Cardiac fibroblast (primary cell): ENCODE data around the gene CHST11.

Source experiments
- DNase-seq, 2 donors: peaks; one replicate each; pipeline versions ENCODE4 v3.0.0 to v3.0.0-alpha.2; 2010; ENCODE audit warnings: low read depth in 2 of 2
- H3K4me3 ChIP-seq, 2 donors: replicated peaks in 1 of 2; 1 replicate in 1 of 2; 2 replicates in 1 of 2; pipeline ENCODE4 v1.5.1; 2011; ENCODE audit warnings: low read depth in 2 of 2, low read length in 2 of 2, mild to moderate bottlenecking in 2 of 2, moderate library complexity in 1 of 2
- CTCF ChIP-seq: IDR thresholded peaks from one replicate; pipeline ENCODE4 v1.5.1; 2011; ENCODE audit warnings: low read depth, mild to moderate bottlenecking, low read length, inconsistent platforms

Gene CHST11

DNA sequence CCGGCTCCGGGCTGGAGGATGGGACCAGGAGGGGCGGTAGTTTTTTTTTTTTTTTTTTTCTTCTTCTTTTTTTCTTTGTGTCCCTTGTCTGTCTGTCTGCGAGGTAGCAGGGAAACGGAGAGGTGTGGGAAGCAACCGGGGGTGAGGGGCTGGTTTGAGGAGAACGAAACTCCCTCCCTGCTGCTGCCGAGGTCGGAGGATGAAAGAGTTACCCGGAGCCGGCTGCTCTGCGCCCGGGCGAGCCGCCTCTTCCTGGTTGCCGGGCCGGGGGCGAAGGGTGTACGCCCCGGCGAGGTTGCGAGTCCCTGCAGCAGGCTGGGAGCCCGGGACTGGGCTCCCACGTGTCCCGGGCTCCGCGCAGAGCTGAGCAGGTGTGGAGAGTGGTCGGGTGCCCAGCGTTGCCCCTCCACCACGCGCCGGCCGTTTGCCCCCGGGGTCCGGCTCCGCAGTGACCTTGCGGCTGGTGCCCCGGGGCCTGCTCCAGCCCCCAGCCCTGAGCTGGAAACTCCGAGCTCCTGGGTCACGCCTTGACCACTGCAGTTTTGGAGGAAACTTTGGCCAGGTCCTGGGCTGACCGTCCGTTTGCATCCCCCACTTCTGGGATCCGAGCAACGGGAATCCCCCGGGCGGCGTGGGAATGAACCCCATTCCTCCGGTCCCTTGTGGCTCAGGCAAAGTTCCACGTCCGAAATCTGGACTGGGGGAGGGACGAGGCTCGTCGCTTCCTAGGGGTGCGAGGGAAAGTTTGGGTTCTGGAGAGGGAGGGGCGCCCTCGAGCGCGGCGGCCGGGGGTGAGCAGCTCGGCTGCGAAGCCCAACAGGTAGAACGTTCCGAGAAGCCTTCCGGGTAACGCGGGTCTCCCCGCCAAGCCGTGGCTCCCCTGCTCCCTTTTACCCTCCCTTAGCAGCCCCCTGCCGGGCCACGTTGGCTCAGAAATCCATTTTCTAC lies 1.3 kb downstream of the CHST11 start:
- no peak for DNase-seq
- TF ChIP-seq CTCF, result no peak
- peak overlapping the region; percentile 82 to 93 for H3K4me3 ChIP-seq

DNA sequence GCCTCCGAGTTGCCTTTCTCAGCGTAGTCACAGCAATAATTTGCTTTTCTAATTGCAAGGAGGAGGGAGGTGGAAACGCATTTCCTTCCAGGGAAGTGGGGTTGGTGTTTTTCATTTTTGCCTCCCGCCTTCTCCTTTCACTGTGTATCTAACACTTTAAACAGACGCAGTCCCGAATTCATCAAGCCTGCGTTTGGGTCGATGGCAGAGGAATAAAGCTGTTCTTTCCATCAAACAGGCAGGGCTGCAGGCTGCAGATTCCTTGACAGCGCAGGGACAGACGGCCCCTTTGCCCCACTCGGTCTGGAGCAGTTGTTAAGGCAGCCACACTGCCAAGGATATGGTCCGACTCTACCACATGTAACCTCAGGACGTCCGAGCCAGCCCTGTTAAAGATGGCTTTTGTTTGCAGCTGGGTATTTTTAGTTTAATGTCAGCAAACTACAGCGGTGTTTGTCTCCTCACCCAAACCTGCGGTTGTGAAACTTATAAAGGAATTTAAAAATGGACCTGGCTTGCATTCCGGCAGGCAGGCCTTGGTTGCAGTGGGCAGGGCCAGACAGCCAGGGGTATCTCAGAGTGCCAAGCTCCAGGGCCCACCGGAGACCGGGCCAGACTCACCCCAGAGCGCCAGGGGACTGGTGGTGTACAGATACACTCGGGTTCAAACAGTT lies 2.1 kb downstream of the CHST11 start:
- H3K4me3 ChIP-seq, result peak overlapping the region; percentile 82 to 93
- peak; percentile 31 to 39 for DNase-seq
- no peak for TF ChIP-seq CTCF

- no peak for DNase-seq
- H3K4me3 ChIP-seq, result peak overlapping the region; percentile 82 to 93
- TF ChIP-seq CTCF, result no peak
Observed at GRCh38 chr12:104459368-104459909, 2.7 kb downstream of the CHST11 start.

DNA sequence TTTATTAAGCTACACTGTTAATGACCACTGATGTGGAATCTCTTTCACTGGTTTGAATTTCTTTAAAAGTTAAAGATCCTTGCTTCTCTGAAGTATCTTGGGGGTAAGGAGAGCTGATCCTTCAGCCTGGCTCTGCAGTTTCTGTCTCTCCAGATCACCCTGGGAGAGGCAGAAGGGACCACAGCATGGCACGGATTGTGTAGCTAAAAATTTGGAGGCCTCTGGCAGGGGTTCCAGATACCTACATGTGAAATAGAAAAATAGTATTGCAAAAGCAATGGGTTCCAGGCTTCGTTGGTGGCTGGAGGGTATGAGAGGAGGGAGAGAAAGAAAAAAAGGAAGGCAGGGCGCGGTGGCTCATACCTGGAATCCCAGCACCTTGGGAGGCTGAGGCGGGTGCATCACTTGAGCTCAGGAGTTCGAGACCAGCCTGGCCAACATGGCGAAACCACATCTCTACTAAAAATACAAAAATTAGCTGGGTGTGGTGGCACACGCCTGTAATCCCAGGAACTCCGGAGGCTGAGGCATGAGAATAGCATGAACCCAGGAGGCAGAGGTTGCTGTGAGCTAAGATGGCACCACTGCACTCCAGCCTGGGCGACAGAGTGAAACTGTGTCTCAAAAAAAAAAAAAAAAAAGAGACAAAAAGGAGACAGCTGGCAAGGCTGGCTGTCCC lies 3.4 kb downstream of the CHST11 start:
- no peak for DNase-seq
- peak overlapping the region in 1 of 2 donors; percentile 15 for H3K4me3 ChIP-seq
- TF ChIP-seq CTCF, result no peak

GRCh38 chr12:104460973-104461698 lies 4.4 kb downstream of the CHST11 start:
- no peak for TF ChIP-seq CTCF
- no peak for DNase-seq
- no peak overlapping the region for H3K4me3 ChIP-seq

- TF ChIP-seq CTCF, result no peak
- no peak overlapping the region for H3K4me3 ChIP-seq
- no peak for DNase-seq
Observed at GRCh38 chr12:104462325-104462724, 5.6 kb downstream of the CHST11 start.
